HCT116 (cell line): ENCODE results near the gene UPK3BL1.
"Not testable (repeated sequence)": the region's sequence is repeated elsewhere in the genome, so short reads cannot be mapped to it uniquely, and the experiment has no call there.

ENCODE experiments used
- CEBPB ChIP-seq: IDR thresholded peaks from 2 replicates; pipeline ENCODE4 v1.6.1; 2012; ENCODE audit warnings: low read depth
- CTCF ChIP-seq, 3 experiments: fragments of 200-600 bp in 1 of 3; sonication (generic) in 1 of 3; IDR thresholded peaks in 2 of 3; conservative IDR thresholded peaks in 1 of 3; 2 replicates each; pipeline ENCODE4 v1.5.1; 2012 to 2017; ENCODE audit warnings: low read depth in 2 of 3, low read length in 2 of 3, antibody characterized with exemption in 1 of 3, borderline replicate concordance in 1 of 3, control low read depth in 1 of 3, mild to moderate bottlenecking in 1 of 3, mixed read lengths in 1 of 3, mixed run types in 1 of 3, moderate library complexity in 1 of 3; ENCODE audit not compliant: insufficient read depth in 1 of 3
- EZH2phosphoT487 ChIP-seq: fragments of 200-600 bp; IDR thresholded peaks from 2 replicates; pipeline ENCODE4 v1.6.1; 2018; ENCODE audit warnings: antibody characterized with exemption, borderline replicate concordance
- POLR2A ChIP-seq: IDR thresholded peaks from 2 replicates; pipeline ENCODE4 v1.7.0; 2011; ENCODE audit warnings: borderline replicate concordance; ENCODE audit not compliant: insufficient read depth, insufficient read length; ENCODE audit errors: extremely low read depth
- POLR2AphosphoS5 ChIP-seq: IDR thresholded peaks from 2 replicates; pipeline ENCODE4 v1.6.1; 2011; ENCODE audit warnings: mild to moderate bottlenecking, low read depth, low read length, moderate library complexity
- TF ChIP-seq, protein P1 (sequence below): IDR thresholded peaks from 2 replicates; pipeline ENCODE4 v1.6.1; 2012; ENCODE audit warnings: low read depth

- TF ChIP-seq EZH2phosphoT487; CTCF (IDR thresholded peaks at IDR 0.05 in 2 of 3, conservative IDR thresholded peaks at IDR 0.05 in 1 of 3; ENCODE audit: borderline replicate concordance in 1 of 3, insufficient read depth in 1 of 3, low read depth in 2 of 3, low read length in 2 of 3); POLR2A; POLR2AphosphoS5; CEBPB: not testable (repeated sequence)
- TF ChIP-seq, protein P1, sequence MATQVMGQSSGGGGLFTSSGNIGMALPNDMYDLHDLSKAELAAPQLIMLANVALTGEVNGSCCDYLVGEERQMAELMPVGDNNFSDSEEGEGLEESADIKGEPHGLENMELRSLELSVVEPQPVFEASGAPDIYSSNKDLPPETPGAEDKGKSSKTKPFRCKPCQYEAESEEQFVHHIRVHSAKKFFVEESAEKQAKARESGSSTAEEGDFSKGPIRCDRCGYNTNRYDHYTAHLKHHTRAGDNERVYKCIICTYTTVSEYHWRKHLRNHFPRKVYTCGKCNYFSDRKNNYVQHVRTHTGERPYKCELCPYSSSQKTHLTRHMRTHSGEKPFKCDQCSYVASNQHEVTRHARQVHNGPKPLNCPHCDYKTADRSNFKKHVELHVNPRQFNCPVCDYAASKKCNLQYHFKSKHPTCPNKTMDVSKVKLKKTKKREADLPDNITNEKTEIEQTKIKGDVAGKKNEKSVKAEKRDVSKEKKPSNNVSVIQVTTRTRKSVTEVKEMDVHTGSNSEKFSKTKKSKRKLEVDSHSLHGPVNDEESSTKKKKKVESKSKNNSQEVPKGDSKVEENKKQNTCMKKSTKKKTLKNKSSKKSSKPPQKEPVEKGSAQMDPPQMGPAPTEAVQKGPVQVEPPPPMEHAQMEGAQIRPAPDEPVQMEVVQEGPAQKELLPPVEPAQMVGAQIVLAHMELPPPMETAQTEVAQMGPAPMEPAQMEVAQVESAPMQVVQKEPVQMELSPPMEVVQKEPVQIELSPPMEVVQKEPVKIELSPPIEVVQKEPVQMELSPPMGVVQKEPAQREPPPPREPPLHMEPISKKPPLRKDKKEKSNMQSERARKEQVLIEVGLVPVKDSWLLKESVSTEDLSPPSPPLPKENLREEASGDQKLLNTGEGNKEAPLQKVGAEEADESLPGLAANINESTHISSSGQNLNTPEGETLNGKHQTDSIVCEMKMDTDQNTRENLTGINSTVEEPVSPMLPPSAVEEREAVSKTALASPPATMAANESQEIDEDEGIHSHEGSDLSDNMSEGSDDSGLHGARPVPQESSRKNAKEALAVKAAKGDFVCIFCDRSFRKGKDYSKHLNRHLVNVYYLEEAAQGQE, result not testable (repeated sequence)
These were observed 47.1 kb upstream of the UPK3BL1 start for GRCh38 chr7:102689436-102690282.
